GM18858 (cell line): ENCODE measurements around the gene EIF4G1.

Source experiments
- ATAC-seq: cut with Tn5 transposase; IDR thresholded peaks from one replicate; pipeline ENCODE4 v1.9.1; 2021; ENCODE audit not compliant: unreplicated experiment

EIF4G1 gene

GRCh38 chr3:184361932-184362667 lies 47.7 kb downstream of the EIF4G1 start:
- ATAC-seq, result no peak

GRCh38 chr3:184362668-184363546 lies 48.5 kb downstream of the EIF4G1 start:
- ATAC-seq, result peak; percentile 88

- no peak for ATAC-seq
These were observed 52.3 kb downstream of the EIF4G1 start for GRCh38 chr3:184366619-184367289.

GRCh38 chr3:184368116-184368515 lies 53.7 kb downstream of the EIF4G1 start:
- no peak for ATAC-seq

- ATAC-seq, result no peak
These were observed 54.3 kb downstream of the EIF4G1 start for GRCh38 chr3:184368586-184369183.

GRCh38 chr3:184371570-184372018 lies 57.2 kb downstream of the EIF4G1 start:
- ATAC-seq, result peak; percentile 84

- ATAC-seq, result no peak
These were observed 58.0 kb downstream of the EIF4G1 start for GRCh38 chr3:184372296-184372821.

- ATAC-seq, result no peak
These were observed 58.5 kb downstream of the EIF4G1 start for GRCh38 chr3:184372911-184373310.

- no peak for ATAC-seq
These were observed 59.0 kb downstream of the EIF4G1 start for GRCh38 chr3:184373422-184373821.

GRCh38 chr3:184375747-184376461 lies 61.5 kb downstream of the EIF4G1 start:
- no peak for ATAC-seq

GRCh38 chr3:184377374-184377773 lies 63.0 kb downstream of the EIF4G1 start:
- no peak for ATAC-seq

GRCh38 chr3:184377882-184378445 lies 63.6 kb downstream of the EIF4G1 start, which contains the start of gene THPO:
Gene THPO, minus strand, starts transcription at chr3:184378207. Its CDS starts 1,948 bp downstream, at chr3:184376259.
- no peak for ATAC-seq

GRCh38 chr3:184378651-184379357 lies 64.4 kb downstream of the EIF4G1 start:
- ATAC-seq, result no peak

GRCh38 chr3:184379358-184380184 lies 65.2 kb downstream of the EIF4G1 start, which contains the start of gene CHRD:
Gene CHRD, plus strand, starts transcription at chr3:184380054. Its CDS starts 265 bp downstream, at chr3:184380319.
- ATAC-seq, result no peak

GRCh38 chr3:184380185-184380626 lies 65.8 kb downstream of the EIF4G1 start:
- ATAC-seq, result no peak

GRCh38 chr3:184380627-184381260 lies 66.3 kb downstream of the EIF4G1 start:
- no peak for ATAC-seq
